Body of pancreas (tissue), 4 donors: ENCODE measurements around the gene PRAF2.
A peak's percentile ranks its signal among the peaks of the same experiment; 100 is the strongest.

ENCODE experiments used
- CTCF ChIP-seq, 7 experiments: fragments of 450-650 bp in 4 of 7; fragments of 200-600 bp in 3 of 7; sonication (generic) in 3 of 7; IDR thresholded peaks; one replicate each; pipeline ENCODE4 v1.5.1; 2016 to 2019; ENCODE audit warnings: antibody characterized with exemption in 7 of 7
- POLR2A ChIP-seq, 3 donors: fragments of 450-650 bp; IDR thresholded peaks; one replicate each; pipeline ENCODE4 v1.6.1; 2016; ENCODE audit warnings: antibody characterized with exemption in 3 of 3, mild to moderate bottlenecking in 2 of 3

GRCh38 chrX:49041744-49042580 lies 31.8 kb downstream of the PRAF2 start:
- TF ChIP-seq POLR2A (IDR thresholded peaks at IDR 0.05), result peak in 1 of 3 donors; percentile 11
- no peak for TF ChIP-seq CTCF (IDR thresholded peaks at IDR 0.05)
